Neural progenitor cell (in vitro differentiated cells): ENCODE measurements around the gene ACTL7B.

Source experiments
- CTCF ChIP-seq: fragments of 200-600 bp; sonication (generic); IDR thresholded peaks from 2 replicates; pipeline ENCODE4 v1.5.1; 2017; ENCODE audit warnings: antibody characterized with exemption, mild to moderate bottlenecking
- EZH2 ChIP-seq: fragments of 200-600 bp; sonication (generic); IDR thresholded peaks from 2 replicates; pipeline ENCODE4 v1.6.1; 2017; ENCODE audit warnings: antibody characterized with exemption, mild to moderate bottlenecking, moderate library complexity

- TF ChIP-seq CTCF (no peak), EZH2 (no peak)
These were observed 25.5 kb downstream of the ACTL7B start for GRCh38 chr9:108830272-108830671.
